Spleen (tissue), 7 donors: ENCODE measurements around the gene ZNF189.

Experiments
- POLR2A ChIP-seq, 3 donors: fragments of 450-650 bp; IDR thresholded peaks; one replicate each; pipeline ENCODE4 v1.5.1; 2017; ENCODE audit warnings: antibody characterized with exemption in 3 of 3, mild to moderate bottlenecking in 1 of 3
- TF ChIP-seq, protein P1 (sequence below), 11 experiments: fragments of 200-600 bp in 7 of 11; fragments of 450-650 bp in 4 of 11; sonication (generic) in 4 of 11; IDR thresholded peaks in 8 of 11; conservative IDR thresholded peaks in 3 of 11; 1 replicate in 7 of 11; 2 replicates in 4 of 11; pipeline versions ENCODE4 v1.4.0 to v1.8.0; 2016 to 2021; ENCODE audit warnings: antibody characterized with exemption in 11 of 11, inconsistent platforms in 4 of 11, mild to moderate bottlenecking in 1 of 11
- donor health status: DM: no; HTN: no; CAD: no; lungs with moderate emphysema.
- donor health status: DM: no; HTN: no; CAD: no.
- donor health status: DM: no; HTN: no; CAD: no.

DNA sequence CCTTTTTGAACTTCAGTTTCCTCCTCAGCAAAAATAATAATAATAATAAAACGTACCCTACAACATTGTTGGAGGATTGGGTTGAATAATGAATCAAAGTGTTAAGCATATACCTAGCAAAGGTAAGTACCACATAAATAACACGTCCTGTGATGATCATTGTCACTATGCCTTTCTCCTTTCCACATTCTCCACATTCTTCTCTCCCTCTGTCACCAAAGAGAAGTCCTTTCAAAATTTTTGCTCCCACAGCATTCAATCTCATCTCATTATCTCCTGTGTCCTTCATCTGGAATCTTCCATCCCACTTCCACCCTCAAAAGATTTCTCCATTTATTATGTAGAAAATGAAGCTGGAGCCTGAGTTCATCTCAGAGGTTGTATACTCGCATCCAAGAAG, 44.1 kb downstream of the ZNF189 start:
- TF ChIP-seq, protein P1, sequence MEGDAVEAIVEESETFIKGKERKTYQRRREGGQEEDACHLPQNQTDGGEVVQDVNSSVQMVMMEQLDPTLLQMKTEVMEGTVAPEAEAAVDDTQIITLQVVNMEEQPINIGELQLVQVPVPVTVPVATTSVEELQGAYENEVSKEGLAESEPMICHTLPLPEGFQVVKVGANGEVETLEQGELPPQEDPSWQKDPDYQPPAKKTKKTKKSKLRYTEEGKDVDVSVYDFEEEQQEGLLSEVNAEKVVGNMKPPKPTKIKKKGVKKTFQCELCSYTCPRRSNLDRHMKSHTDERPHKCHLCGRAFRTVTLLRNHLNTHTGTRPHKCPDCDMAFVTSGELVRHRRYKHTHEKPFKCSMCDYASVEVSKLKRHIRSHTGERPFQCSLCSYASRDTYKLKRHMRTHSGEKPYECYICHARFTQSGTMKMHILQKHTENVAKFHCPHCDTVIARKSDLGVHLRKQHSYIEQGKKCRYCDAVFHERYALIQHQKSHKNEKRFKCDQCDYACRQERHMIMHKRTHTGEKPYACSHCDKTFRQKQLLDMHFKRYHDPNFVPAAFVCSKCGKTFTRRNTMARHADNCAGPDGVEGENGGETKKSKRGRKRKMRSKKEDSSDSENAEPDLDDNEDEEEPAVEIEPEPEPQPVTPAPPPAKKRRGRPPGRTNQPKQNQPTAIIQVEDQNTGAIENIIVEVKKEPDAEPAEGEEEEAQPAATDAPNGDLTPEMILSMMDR (IDR thresholded peaks at IDR 0.05 in 8 of 11, conservative IDR thresholded peaks at IDR 0.05 in 3 of 11), result no peak
- no peak for TF ChIP-seq POLR2A (IDR thresholded peaks at IDR 0.05)
